ENCODE results near the gene IDS.

The IDS gene

DNA sequence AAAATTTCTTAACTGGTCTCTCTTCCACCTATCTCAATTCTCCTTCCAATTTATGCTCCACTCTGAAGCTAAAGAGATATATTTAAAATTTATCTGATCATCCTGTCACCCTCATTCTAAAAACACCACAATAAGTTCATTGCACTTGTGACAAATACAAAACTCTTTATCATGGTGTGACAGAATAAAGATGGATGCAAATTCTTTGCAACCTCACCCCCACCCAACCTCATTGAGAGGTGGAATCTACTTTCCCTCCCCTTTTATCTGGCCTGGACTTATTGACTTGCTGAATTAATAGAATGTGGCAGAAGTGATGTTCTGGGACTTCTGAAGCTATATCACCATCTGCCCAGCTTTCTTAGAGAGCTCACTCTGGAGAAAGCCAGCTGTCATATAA, 46.5 kb downstream of the IDS start:
- no peak for DNase-seq (ENCODE audit: low read depth in 1 of 2, low spot score in 1 of 2)
- no peaks in the 10 kb centered on the region for H3K27me3 ChIP-seq (ENCODE audit: insufficient read depth, poor library complexity, severe bottlenecking)
- no peak overlapping the region for H3K4me3 ChIP-seq (replicated peaks; ENCODE audit: insufficient read depth, low read length)
- TF ChIP-seq GABPA (IDR thresholded peaks at IDR 0.05; ENCODE audit: low read depth) = no peak
- H3K27ac ChIP-seq (replicated peaks) = no peak overlapping the region

- DNase-seq (ENCODE audit: low read depth in 1 of 2, low spot score in 1 of 2) = no peak
- no peaks in the 10 kb centered on the region for H3K27me3 ChIP-seq (ENCODE audit: insufficient read depth, poor library complexity, severe bottlenecking)
- no peak for TF ChIP-seq REST (IDR thresholded peaks at IDR 0.05; ENCODE audit: insufficient replicate concordance, low read depth)
- no peak overlapping the region for H3K27ac ChIP-seq (replicated peaks)
- H3K4me3 ChIP-seq (replicated peaks; ENCODE audit: insufficient read depth, low read length) = no peak overlapping the region
These were observed 48.4 kb downstream of the IDS start for GRCh38 chrX:149456476-149457245.

DNA sequence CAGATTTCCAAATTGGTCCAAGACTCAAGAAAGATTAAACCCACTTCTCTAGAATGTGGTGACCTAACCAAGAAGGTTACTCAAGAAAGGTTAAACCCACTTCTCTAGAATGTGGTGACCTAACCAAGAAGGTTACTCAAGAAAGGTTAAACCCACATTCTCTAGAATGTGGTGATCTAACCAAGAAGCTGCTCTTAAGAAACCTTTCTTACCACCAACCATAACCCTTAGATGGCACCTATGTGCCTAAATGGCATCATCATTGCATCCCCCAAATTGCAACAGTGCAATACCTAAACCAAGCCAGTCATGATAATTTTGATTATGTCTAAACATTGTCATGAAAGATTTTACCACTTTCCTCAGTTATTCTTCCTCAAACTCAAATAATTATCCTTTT, 49.2 kb downstream of the IDS start:
- DNase-seq (ENCODE audit: low read depth in 1 of 2, low spot score in 1 of 2) = no peak
- TF ChIP-seq REST (IDR thresholded peaks at IDR 0.05; ENCODE audit: insufficient replicate concordance, low read depth) = no peak
- TF ChIP-seq GABPA (IDR thresholded peaks at IDR 0.05; ENCODE audit: low read depth) = no peak
- TF ChIP-seq SPI1 (IDR thresholded peaks at IDR 0.05; ENCODE audit: borderline replicate concordance, low read depth) = no peak
- no peaks in the 10 kb centered on the region for H3K27me3 ChIP-seq (ENCODE audit: insufficient read depth, poor library complexity, severe bottlenecking)
- H3K4me3 ChIP-seq (replicated peaks; ENCODE audit: insufficient read depth, low read length) = no peak overlapping the region
- H3K27ac ChIP-seq (replicated peaks) = no peak overlapping the region

DNA sequence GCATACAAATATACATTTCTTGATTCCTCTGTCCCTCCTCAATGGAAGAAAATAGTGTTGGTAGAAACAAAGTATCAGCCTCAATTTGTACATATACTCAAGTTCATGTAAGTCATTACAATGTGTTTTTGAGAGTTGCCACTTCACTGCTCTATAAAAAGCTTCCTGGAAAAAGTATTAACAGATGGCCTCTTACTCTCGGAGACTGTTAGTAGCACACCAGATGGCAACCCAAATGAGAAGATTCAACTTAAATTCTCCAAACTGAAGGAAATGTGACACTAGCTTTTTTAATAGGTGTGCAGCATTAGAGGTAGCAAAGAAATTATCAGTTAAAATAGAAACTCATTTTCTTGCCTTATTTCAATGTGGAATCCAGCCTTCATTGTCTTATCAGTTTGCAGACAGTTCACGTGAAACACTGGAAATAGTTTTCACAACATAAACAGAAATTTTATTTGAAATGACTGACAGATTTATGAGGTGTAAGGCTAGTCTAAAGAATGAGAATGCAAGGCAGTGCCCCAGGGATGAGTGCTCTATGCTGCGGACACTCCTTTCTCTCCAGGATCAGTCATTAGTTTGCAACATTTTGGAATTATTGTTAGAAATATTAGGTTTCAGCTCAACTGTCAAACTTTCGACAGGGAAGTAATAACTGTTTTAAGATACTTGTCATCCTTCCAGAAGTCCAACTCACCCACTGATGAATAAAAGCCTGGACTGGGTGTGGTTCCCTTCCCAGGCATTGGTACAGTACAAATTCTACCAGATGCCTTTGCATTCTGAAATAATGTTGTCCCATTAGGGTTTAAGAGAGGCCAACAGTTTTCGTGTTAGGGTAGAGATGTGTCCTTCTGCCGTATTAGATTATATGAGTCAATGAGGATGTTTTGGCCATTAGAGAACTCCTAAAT, 50.9 kb downstream of the IDS start:
- H3K27ac ChIP-seq (replicated peaks) = no peak overlapping the region
- no peaks in the 10 kb centered on the region for H3K27me3 ChIP-seq (ENCODE audit: insufficient read depth, poor library complexity, severe bottlenecking)
- H3K4me3 ChIP-seq (replicated peaks; ENCODE audit: insufficient read depth, low read length) = no peak overlapping the region
- no peak for DNase-seq (ENCODE audit: low read depth in 1 of 2, low spot score in 1 of 2)
- TF ChIP-seq, protein P1, sequence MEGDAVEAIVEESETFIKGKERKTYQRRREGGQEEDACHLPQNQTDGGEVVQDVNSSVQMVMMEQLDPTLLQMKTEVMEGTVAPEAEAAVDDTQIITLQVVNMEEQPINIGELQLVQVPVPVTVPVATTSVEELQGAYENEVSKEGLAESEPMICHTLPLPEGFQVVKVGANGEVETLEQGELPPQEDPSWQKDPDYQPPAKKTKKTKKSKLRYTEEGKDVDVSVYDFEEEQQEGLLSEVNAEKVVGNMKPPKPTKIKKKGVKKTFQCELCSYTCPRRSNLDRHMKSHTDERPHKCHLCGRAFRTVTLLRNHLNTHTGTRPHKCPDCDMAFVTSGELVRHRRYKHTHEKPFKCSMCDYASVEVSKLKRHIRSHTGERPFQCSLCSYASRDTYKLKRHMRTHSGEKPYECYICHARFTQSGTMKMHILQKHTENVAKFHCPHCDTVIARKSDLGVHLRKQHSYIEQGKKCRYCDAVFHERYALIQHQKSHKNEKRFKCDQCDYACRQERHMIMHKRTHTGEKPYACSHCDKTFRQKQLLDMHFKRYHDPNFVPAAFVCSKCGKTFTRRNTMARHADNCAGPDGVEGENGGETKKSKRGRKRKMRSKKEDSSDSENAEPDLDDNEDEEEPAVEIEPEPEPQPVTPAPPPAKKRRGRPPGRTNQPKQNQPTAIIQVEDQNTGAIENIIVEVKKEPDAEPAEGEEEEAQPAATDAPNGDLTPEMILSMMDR (IDR thresholded peaks at IDR 0.05; ENCODE audit: insufficient read depth, low read length) = no peak
- TF ChIP-seq GABPA (IDR thresholded peaks at IDR 0.05; ENCODE audit: low read depth) = no peak
- TF ChIP-seq SPI1 (IDR thresholded peaks at IDR 0.05; ENCODE audit: borderline replicate concordance, low read depth) = no peak
- TF ChIP-seq POLR2AphosphoS5 (IDR thresholded peaks at IDR 0.05; ENCODE audit: low read depth) = no peak
- TF ChIP-seq REST (IDR thresholded peaks at IDR 0.05; ENCODE audit: insufficient replicate concordance, low read depth) = no peak

Data from HL-60 (cell line).